ENCODE measurements around the gene FHOD3. TPM values are rescaled to one million over a fixed set of nuclear protein-coding genes. Genes with fewer than 3 reads are reported as not detected.

FHOD3 gene
- total RNA-seq, 1 donor from 2014 or later, result 32.0 TPM

DNA sequence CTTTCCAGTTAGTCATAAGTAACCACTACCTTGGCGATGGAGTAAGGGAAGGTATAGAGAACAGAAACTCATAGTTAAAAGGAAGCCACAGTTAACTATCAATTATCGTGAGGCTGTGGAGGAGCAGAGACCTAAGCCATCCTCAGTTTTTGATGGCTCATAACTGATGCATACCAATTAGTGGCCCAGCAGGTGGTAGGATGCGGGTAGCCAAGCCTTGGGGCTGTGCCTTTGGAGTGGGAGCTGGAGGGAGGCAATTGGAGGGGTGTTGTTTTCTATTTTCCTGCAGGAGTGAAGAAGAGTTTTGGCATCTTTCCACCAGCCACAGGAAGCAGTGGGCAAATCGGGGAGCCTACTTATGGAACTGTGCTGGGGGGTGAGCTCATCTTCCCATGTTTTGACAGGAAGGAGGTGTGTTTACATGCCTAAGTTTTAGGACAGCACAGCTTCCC, 336.5 kb downstream of the FHOD3 start:
- DNase-seq, result no peak

DNA sequence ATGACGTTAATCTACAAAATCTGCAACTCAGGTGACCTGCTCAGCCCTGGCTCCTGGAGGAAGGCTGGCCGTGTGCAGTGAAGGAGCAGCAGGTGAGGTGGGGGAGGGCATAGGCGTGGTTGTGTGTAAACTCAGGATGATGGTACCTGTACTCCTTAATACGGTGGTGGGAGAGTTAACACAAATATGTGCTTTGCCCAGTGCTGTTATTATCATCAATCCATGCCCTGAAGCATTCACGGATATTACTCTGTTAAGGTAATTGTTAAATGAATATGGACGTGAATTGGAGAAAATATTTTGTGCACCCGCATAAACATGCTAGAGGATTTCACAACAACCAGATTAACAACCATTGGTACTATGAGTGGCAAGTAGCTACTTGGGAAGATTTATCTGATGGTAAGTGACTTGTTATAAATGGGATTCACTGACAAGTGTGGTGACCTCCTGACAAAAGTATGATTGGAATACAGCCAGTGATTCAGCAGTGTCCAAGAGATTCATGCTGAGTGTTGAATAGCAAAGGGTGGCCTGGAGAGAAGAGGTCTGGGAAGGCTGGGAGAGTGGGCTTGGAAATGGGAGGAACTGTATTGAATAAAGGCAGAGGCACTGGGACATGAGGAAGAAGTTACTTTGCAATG, 337.2 kb downstream of the FHOD3 start:
- no peak for DNase-seq

DNA sequence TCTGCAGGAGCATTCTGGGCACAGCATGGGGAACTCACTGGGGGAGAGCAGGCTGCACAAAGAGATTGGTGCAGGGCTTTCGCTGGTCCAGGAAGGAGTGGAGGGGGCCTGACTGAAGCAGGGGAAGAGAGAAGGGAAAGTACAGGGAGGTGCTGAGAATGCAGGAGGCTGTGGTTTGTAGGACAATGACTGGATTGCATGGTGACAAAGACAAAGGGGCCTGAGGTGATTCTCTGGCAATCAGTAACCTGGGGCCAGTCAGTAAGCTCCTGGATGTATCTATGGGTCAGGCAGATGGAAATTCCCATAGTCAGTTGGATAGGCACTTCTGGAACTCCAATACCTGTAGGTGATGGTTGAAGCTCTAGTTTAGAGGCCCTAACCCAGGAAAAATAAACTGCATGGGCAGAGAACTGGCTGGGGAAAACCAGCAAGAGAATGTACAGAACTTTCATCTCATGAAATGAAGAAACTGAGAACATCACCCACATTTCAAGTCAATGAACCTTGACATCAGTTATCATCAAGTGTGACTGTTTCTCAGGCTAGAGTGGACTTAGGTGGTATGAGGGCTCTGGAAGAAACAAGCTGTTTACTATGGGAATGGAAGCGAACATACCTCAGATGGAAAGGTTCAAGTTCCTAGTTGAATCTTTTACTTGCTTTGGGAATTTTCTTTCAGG, 338.0 kb downstream of the FHOD3 start:
- no peak for DNase-seq

DNA sequence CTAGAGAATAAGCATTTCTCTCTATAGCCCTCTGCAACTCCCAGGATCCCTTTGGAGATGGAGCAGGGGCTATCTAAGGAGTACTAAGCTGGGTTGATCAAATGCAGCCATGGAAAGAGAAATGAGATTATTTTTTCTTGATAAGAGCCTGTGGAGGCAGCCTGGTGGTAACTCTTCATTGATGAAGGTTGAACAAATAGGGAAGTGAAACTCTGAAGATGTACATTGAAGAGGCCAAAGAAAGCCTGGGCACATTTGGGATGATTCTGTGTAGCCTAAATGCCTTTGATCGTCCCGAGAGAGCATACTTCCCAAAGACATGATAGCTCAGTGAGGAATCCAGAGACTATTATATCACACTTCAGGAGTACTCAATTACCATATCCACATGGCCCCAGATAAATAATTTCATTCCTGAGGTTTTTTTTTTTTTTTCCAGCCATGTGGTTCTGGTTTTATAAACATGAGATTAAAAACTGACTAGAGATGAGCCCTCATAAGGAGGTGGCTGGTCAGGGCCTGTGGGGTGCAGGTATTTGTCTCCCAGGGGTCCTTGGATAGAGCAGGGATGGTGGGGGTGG, 338.8 kb downstream of the FHOD3 start:
- no peak for DNase-seq

DNA sequence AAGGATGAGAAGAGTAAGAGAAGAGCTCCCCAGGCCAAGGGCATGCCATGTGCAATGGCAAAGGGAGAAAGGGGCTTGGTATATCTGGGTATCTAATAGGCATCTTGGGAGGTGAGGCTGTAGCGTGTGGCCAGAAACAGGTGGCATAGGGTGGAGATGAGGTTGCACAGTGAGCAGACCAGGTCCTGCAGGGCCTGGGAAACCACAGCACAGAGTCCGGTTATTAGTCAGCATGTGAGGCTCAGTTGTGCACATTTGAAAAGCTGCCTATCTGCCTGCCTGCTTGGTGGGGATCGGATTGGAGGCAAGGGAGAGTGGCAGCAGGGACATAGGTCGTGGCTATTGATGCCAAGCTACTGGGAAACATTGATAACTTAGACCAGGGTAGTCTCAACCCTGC, 340.7 kb downstream of the FHOD3 start:
- no peak for DNase-seq

DNA sequence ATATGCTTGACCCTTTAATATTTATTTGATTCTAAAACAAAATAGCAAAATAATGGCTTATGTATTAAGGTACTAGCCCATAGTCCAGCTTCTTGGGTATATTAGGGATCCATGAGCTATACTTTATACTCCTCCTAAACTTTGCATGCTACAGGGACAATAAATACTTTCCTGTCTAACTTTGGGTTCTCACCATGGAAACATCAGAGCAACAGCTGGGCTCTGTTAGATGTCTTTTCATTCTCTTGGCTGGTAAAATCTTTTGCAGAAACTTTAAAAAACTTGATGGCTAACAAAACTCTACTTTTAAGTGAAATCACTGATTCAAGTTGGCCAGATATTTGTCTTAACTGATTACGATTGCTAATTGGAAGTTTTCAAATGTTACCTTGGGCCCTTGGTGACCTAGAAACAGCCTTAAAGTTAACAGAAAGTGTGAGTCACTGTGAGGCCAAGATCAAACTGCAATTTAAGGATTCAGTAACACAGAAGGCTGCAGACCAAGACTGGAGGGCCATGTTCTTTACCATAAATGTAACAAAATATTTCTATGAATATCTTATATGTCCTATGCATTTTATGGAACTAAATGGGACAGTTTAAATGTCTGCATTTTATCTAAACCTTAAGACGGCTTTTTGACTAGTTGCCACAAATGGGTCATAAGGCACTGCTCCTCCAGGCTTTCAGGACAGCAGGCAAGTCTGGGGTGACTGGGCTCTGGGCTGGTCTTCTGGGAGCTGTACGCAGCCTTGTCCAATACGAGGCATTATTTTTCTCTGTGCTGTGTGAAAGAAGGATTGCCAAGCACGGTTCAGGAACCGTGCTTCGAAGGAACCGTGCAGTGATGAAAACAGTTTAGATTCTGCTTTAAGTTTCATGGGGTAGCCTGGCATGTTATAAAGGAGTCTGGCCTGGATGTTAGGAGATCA, 342.8 kb downstream of the FHOD3 start:
- no peak for DNase-seq

DNA sequence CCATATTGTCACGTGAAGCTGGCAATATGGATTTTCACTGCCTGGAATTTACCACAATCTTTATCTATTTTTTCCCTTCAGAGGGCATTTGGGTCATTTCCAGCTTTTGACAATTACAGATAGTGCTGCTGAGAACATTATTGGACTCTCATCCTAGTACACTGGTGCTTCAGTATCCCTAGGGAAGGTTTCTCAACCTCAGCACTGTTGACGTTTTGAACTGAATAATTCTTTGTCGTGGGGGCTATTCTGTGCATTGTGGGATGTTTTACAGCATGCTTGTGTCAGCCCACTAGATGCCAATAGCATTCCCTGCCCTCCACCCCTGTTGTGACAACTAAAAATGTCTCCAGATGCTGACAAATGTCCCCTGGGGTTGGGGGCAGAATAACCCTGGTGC, 345.5 kb downstream of the FHOD3 start:
- DNase-seq, result no peak

DNA sequence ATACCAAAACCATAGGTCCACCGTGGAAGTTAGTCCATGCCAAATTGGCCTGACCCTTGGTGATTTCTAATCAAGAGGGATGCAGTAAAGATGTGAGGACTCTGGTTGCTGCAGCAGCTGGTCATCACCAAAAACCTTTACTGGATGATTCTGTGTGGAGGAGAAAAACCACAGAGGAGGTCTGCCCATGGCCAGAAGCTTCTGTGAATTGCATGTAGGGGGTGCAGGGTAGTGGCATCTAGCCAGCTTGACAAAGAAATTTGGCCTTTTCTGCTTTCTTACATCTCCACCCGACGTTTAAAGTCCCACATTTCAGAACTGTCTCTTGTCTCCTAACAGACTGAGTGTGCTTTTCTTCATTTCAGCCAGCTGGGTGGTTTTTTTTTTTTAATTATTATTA, 351.3 kb downstream of the FHOD3 start:
- no peak for DNase-seq

DNA sequence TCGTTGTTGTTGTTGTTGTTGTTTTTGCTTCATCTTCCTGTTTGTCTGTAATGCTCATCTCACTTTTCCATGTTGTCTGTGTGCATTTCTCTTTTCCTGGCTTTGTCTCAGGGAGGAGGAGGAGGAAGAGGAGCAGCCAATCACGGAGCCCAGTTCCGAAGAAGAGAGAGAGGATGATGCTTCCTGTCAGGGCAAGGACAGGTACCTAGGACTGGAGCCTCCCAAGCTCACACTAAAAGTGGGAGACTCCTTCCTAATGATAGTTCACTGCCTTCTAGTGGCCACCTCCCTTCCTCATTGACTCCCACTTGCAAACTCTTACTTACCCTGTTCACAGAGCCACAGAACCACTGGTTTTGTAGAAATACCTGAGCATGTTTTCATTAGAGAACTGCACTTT, 351.7 kb downstream of the FHOD3 start:
- no peak for DNase-seq

DNA sequence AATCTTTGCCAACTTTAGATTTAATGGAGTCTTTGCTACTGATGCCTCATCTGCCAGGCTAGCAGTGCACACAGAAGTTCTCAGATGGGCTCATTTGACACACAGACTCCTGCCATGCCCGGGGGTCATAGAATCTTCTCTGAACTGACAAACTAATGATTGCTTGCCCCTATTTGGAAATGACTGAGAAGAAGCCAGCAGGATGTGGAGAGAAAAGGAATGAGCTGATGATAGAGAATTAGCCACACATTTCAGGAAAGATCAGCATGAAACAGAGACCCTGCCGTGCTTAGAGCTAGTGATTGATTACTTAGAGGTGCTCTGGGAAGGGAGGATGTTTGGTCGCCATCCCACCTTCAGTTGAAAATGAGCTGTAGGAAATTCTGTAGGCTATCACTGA, 352.8 kb downstream of the FHOD3 start:
- peak; percentile 7 for DNase-seq

DNA sequence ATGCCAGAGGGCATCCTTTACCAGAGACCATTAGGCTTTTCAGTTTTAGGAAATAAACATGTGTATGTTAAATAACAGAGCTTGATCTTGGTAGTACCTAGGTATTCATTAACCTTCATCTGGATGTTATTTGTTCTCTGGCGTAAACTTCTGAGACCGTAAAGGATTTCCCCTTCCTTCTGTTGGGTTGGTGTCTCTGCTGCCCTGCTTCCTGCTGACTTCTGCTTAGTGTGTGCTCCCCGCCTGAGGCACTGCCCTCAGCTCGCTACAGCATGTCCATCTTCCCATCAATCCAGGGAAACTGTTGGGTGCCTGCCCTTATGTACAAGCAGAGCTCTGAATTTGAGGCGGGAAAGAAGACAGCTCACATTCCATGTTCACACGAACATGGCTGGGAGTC, 353.4 kb downstream of the FHOD3 start:
- DNase-seq, result no peak

DNA sequence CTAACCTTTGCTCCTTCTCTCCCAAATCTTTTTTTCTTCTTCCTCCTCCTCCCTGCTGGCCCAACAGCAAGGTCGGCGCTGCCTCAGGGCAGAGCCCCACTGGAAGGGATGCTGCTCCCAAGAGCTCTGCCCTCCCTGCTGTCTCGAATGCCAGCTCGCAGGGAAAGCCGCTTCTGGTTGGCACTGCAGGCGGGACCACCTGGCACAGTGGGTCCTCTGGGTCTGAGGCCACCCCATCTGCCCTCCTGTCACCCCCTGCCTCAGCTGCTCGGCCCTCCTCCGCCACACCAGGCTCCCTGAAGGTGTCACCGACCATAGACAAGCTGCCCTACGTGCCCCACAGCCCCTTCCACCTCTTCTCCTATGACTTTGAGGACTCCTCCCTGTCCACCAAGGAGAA, 355.0 kb downstream of the FHOD3 start:
- no peak for DNase-seq

DNA sequence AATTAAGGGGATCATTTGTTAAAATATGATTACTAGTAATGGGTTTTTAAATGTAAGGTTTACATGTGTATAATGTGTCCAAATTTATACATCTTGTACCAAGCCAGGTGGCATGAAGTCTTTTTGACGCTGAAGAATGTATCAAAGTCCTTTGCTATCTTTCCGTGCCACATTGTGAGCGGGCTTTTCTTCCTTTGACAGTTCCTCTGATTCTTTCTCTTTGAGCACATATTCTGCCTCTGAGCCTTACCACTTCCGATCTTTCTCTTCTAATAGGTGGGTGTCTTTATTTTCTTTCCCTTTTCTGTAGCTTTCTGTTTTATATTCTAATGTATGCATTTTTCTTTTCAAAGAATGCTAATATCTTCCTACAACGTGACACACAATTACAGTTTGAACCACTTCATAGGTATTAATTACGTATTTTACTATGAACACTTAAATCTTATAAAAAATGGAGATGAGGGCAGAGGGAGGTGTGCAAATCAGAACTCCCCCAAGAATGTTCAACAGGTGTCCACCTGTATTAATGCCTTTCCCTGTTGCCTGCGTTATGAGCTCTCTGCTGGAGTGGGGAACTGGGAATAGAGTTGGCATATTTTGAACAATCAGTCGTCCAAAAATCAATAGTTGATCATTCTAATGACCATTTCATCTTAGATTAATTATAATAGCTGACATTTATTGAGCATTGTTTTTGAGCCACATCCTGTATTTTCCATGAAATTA, 355.8 kb downstream of the FHOD3 start:
- DNase-seq, result no peak

DNA sequence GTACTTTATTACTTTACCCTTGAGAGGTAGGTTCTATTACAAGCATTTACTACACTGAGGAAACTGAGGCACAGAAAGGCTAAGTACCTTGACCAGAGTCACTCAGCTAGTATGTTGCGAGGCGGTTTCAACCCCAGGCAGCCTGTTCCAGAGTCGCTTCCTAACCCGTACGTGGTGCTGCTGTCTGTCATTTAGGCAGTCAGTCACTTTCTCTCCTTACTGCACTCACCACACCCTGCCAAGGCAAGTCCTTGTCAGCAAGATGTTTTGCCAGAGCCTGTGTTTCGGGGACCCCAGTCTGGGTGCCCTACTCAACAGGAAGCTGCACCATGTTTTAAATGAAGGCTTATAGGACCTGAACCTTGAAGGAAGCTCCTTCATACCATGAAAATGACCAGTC, 356.4 kb downstream of the FHOD3 start:
- DNase-seq, result no peak

DNA sequence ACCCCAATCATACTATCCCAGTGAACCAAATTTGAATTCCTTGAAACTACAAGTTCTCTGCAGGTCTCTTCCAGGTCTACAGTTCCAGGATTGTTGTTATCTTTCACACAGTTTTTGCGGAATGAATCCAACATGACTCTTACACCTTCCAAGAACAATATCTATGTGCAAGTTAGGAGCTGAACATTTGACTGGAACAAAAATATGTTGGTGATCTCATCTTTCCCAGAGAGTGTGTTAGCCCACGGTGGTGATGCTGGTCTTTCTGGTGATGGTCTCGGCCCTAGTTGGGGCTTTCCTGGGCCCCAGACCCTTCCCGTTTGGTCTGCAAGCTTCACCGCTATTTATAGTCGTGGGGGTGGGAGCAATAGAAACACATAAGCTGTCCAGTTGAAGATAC, 357.6 kb downstream of the FHOD3 start:
- no peak for DNase-seq

DNA sequence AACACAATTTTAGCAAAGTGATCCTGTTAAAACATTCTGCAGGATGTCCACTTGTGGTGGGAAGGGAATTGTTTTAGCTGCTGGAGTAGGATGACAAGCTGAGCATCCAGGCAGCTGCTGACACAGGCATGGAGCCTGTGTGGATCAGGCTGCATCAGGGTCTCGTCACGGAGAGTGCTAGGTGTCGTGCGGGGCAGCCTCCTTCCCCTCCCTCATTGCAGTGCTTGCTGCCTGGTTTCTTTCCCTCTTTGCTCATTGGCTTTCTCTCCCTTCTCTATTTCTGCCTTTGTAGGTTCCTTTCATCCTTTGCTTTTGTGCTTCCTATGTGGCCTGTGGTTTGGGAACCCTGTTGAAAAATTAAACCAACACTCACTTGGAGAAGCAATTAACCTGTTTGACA, 358.4 kb downstream of the FHOD3 start:
- DNase-seq, result no peak

DNA sequence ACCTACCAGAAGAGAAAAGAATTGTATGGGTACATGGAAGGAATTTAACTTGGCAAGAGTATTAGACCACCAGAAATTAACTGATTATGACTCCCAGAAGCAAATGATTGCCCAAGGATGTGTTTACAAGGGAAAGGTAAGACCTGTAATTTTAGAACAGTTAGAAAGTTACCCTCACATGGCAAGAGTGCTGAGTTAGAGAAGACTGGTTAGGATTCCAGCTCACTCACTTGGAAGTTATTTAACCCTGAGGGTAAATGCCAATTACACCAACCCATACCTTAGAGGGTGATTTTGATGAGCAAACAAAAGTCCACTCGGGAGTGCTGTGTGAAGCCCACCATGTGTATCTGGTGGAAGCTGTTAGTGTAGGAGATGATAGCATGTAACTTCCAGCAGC, 361.1 kb downstream of the FHOD3 start:
- DNase-seq, result no peak

DNA sequence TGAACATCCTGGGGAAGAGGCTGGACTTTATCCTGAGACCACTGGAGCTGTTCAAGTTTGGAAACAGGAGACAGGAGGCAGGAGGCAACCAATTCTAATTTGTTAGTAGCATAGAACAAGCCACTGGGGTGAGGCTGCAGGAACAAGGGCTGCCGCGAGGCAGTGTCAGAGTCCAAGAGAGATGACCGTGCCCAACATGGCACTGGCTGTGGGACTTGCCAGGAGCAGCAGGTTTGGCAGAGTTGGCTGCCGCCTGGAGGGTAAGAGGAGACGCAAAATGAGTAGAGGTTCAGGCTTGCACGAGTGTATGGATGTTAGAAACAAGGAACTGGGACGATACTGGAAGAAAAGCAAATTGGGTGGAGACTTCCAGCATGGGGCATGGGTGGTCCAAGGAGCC, 362.8 kb downstream of the FHOD3 start:
- DNase-seq, result no peak

DNA sequence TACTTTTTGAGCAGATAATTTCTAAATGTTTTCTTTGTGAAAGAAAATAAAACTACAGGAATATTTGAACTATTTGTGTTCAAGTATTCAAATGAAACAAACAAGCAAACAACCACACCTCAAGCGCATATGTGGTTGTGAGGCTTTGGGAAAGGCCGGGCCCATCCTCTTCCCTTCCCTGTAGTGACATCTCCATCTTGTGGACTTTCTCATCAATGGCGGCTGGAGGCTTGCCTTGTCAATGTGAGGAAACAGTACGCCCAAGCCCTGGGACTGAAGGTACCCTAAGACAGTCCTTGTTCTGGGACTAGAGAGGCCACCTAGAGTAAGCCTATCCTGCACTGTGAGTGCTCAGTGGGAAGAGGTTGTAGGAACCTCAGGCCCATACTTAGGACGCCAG, 364.5 kb downstream of the FHOD3 start:
- DNase-seq, result no peak

DNA sequence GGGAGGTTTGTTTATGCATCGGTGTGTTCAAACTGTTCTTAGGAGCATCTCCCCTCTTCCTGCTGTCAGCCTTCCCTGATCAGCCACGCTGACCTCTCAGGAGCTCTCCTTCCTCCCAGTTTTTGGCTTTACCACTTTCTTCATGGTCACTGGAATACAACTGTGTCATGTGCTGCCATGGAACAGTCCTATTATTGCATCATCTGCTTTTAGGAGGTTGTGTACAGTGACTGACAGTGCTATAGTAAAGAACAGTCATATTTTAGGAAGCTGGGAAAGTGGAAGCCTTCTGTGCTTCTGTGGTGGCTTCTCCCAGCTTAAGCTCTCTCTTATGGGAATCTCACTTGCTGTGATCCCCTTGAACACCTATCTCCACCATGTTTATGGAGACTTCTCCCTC, 365.8 kb downstream of the FHOD3 start:
- DNase-seq, result no peak

DNA sequence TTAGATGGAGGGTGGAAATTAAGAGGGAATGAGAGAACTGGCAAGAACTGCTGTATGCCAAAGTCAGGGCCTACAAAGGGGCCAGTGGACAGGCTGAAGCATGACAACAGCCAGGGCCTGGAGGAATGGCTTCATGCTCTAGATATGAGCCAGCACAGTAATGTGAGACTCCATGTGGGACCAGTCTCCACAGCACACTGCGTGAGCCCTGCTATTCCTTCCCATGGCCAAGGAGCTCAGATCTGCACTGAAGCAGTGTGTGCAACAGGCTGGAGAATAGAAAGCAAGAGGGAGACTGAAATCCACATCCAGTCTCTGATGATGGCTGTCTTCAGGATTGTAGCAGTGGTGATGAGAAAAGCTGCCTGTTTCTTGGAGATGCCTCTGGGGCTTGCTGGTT, 368.4 kb downstream of the FHOD3 start:
- DNase-seq, result no peak

DNA sequence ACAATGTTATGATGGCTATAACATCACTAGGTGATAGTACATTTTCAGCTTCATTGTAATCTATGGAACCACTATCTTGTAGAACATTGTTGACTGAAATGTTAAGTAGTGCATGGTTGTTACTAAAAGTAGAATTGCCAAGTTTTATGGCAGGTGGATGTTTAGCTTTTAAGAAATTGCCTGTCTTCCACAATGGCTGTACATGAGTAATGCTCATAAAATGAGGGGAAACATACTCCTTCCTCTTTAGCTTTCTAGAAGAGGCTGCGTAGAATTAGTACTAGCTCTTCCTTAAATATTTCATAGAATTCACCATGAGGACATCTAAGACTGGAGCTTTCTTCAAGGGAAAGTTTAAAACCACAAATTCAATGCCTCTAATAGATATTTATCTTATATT, 370.3 kb downstream of the FHOD3 start:
- no peak for DNase-seq
